ENCODE results near the gene CDK7.
"Not testable (repeated sequence)": the region's sequence is repeated elsewhere in the genome, so short reads cannot be mapped to it uniquely, and the experiment has no call there.

Gene CDK7

DNA sequence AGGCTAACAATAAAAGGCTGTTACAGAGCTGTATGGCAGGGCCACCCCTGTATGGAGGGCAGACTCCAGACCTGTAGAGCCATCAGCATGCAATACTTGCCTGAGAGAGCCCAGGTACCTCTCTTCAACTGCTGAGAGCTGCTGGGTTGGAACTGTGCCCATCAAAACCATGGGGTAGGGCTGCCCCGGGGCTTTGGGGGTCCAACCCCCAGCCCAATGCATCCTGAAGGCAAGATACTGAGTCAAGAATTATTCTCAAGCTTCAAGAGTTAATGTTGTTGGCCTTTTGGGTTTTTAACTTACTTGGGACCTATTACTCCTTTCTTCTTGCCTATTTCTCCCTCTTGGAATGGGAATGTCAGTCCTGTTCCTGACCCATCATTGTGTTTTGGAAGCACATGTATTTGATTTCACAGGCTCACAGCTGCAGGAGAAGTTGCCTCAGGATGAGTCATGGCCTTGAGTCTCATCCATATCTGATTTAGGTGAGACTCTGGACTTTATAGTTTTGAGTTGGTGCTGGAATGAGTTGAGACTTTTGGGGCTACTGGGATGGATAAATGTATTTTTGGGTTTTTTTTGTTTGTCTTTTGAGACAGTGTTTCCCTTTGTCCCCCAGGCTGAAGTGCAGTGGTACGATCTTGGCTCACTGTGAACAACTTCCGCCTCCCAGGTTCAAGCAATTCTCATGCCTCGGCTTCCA is 21.0 kb upstream of the CDK7 start:
- Histone ChIP-seq H3K27me3 (ENCODE audit: control insufficient read depth, insufficient read depth, low read length) (no peaks in the 10 kb centered on the region), H3K27ac (no peak overlapping the region), H3K36me3 (ENCODE audit: control insufficient read depth, insufficient read depth, low read length) (no peaks in the 10 kb centered on the region), H3K4me3 (ENCODE audit: low read depth, low read length) (no peak overlapping the region), H3K4me2 (ENCODE audit: low read length) (no peak overlapping the region), H3K9ac (no peak overlapping the region), H2AFZ (no peak overlapping the region), H3K79me2 (no peaks in the 10 kb centered on the region), H3K4me1 (no peaks in the 10 kb centered on the region), H3K9me3 (ENCODE audit: control insufficient read depth, low read length) (no peaks in the 10 kb centered on the region)
- TF ChIP-seq, protein P1, sequence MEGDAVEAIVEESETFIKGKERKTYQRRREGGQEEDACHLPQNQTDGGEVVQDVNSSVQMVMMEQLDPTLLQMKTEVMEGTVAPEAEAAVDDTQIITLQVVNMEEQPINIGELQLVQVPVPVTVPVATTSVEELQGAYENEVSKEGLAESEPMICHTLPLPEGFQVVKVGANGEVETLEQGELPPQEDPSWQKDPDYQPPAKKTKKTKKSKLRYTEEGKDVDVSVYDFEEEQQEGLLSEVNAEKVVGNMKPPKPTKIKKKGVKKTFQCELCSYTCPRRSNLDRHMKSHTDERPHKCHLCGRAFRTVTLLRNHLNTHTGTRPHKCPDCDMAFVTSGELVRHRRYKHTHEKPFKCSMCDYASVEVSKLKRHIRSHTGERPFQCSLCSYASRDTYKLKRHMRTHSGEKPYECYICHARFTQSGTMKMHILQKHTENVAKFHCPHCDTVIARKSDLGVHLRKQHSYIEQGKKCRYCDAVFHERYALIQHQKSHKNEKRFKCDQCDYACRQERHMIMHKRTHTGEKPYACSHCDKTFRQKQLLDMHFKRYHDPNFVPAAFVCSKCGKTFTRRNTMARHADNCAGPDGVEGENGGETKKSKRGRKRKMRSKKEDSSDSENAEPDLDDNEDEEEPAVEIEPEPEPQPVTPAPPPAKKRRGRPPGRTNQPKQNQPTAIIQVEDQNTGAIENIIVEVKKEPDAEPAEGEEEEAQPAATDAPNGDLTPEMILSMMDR (IDR thresholded peaks at IDR 0.05): no peak

DNA sequence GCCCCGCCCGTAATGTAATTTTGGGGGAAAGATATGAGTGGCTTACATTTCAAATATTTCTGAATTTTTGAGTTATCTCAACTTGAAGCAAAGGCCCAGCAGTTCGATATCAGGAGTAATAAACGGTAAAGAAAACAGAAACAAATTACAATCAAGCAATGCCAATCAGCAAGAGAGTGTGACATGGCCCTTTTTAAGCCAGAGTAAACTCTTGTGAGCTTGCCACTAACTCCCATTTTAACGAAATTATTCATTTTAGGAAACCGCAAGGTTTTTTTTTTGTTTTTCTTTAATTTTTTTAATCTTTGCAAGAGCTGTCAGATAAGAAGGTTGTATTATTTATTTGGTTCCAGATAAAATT is 17.6 kb upstream of the CDK7 start:
- TF ChIP-seq, protein P1 (IDR thresholded peaks at IDR 0.05): no peak
- Histone ChIP-seq H3K27ac (no peak overlapping the region), H3K4me3 (ENCODE audit: low read depth, low read length) (peak overlapping the region; percentile 91), H3K36me3 (ENCODE audit: control insufficient read depth, insufficient read depth, low read length) (no peaks in the 10 kb centered on the region), H3K4me2 (ENCODE audit: low read length) (peak overlapping the region; percentile 70), H3K27me3 (ENCODE audit: control insufficient read depth, insufficient read depth, low read length) (no peaks in the 10 kb centered on the region), H3K9me3 (ENCODE audit: control insufficient read depth, low read length) (no peaks in the 10 kb centered on the region), H3K79me2 (peaks cover 4% of the 10 kb centered on the region), H3K4me1 (no peaks in the 10 kb centered on the region), H3K9ac (no peak overlapping the region), H2AFZ (peak overlapping the region; percentile 95)

GRCh38 chr5:69217548-69218526 is 16.8 kb upstream of the CDK7 start:
- Histone ChIP-seq H3K4me2 (ENCODE audit: low read length) (peak overlapping the region; percentile 70), H3K36me3 (ENCODE audit: control insufficient read depth, insufficient read depth, low read length) (no peaks in the 10 kb centered on the region), H3K4me1 (no peaks in the 10 kb centered on the region), H3K4me3 (ENCODE audit: low read depth, low read length) (peak overlapping the region; percentile 91), H3K79me2 (peaks cover 4% of the 10 kb centered on the region), H3K9ac (peak overlapping the region; percentile 82), H3K27ac (peak overlapping the region; percentile 95), H2AFZ (peak overlapping the region; percentile 95), H3K27me3 (ENCODE audit: control insufficient read depth, insufficient read depth, low read length) (no peaks in the 10 kb centered on the region), H3K9me3 (ENCODE audit: control insufficient read depth, low read length) (no peaks in the 10 kb centered on the region)
- TF ChIP-seq, protein P1 (IDR thresholded peaks at IDR 0.05): peak; percentile 22

- Histone ChIP-seq H3K4me3 (ENCODE audit: low read depth, low read length) (no peak overlapping the region), H3K79me2 (peaks cover 8% of the 10 kb centered on the region), H2AFZ (no peak overlapping the region), H3K4me2 (ENCODE audit: low read length) (no peak overlapping the region), H3K9me3 (ENCODE audit: control insufficient read depth, low read length) (no peaks in the 10 kb centered on the region), H3K4me1 (peaks cover 2% of the 10 kb centered on the region), H3K27ac (no peak overlapping the region), H3K9ac (no peak overlapping the region), H3K27me3 (ENCODE audit: control insufficient read depth, insufficient read depth, low read length) (no peaks in the 10 kb centered on the region), H3K36me3 (ENCODE audit: control insufficient read depth, insufficient read depth, low read length) (no peaks in the 10 kb centered on the region)
- TF ChIP-seq, protein P1 (IDR thresholded peaks at IDR 0.05): no peak
Measured at GRCh38 chr5:69219939-69220338, 14.7 kb upstream of the CDK7 start.

GRCh38 chr5:69220371-69220770 is 14.3 kb upstream of the CDK7 start:
- not testable (repeated sequence) for H2AFZ ChIP-seq; H3K4me3 ChIP-seq (ENCODE audit: low read depth, low read length); H3K9me3 ChIP-seq (ENCODE audit: control insufficient read depth, low read length); H3K27me3 ChIP-seq (ENCODE audit: control insufficient read depth, insufficient read depth, low read length); H3K4me2 ChIP-seq (ENCODE audit: low read length); H3K27ac ChIP-seq; H3K79me2 ChIP-seq; H3K4me1 ChIP-seq; H3K9ac ChIP-seq; H3K36me3 ChIP-seq (ENCODE audit: control insufficient read depth, insufficient read depth, low read length)

DNA sequence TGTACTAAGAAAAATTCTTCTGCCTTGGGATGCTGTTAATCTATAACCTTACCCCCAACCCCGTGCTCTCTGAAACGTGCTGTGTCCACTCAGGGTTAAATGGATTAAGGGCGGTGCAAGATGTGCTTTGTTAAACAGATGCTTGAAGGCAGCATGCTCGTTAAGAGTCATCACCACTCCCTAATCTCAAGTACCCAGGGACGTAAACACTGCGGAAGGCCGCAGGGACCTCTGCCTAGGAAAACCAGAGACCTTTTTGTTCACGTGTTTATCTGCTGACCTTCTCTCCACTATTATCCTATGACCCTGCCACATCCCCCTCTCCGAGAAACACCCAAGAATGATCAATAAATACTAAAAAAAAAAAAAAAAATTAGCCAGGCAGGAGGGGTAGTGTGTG is 13.9 kb upstream of the CDK7 start:
- H3K4me1 ChIP-seq; H3K27ac ChIP-seq; H3K27me3 ChIP-seq (ENCODE audit: control insufficient read depth, insufficient read depth, low read length); H3K9ac ChIP-seq; H3K36me3 ChIP-seq (ENCODE audit: control insufficient read depth, insufficient read depth, low read length); H3K9me3 ChIP-seq (ENCODE audit: control insufficient read depth, low read length); H3K79me2 ChIP-seq; H3K4me2 ChIP-seq (ENCODE audit: low read length); H2AFZ ChIP-seq; H3K4me3 ChIP-seq (ENCODE audit: low read depth, low read length): not testable (repeated sequence)

Measured in parathyroid adenoma (tissue), 2 donors.